SK-N-MC (cell line): ENCODE data around the gene KRTAP6-2.

Source experiments
- FOXP2 ChIP-seq: optimal IDR thresholded peaks from 2 replicates; pipeline ENCODE3; 2011; ENCODE audit warnings: mild to moderate bottlenecking, moderate library complexity; ENCODE audit not compliant: insufficient read depth; ENCODE audit errors: extremely low read length, control extremely low read depth
- POLR2AphosphoS5 ChIP-seq: IDR thresholded peaks from 2 replicates; pipeline ENCODE4 v1.6.1; 2012; ENCODE audit warnings: mild to moderate bottlenecking, low read depth, low read length, borderline replicate concordance

DNA sequence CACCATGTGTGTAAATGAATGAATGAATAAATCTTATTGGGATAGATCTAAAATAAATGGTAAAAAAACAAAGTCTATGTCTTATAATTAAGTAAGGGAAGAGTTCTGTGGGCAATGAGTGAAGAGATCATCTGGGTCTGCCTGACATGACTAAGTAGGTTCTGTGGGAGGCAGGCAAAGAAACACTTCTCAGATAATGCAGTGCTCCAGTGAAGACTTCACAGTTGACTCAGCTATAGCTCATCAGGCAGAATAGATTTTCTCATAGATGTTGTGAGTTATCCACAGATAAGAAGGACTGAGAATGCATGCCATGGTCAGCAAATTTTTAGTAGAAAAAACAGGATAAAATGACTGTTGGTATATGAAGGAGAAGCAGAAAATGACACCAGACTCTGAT lies 20.9 kb downstream of the KRTAP6-2 start:
- TF ChIP-seq FOXP2 (no peak), POLR2AphosphoS5 (no peak)
